ENCODE data around the gene COA3.

The COA3 gene

GRCh38 chr17:42781639-42782165, 16.8 kb downstream of the COA3 start:
- CTCF ChIA-PET = interaction anchor here (1.7 to 2.4 kb wide), 2 partner anchors 28 to 39 kb away, joined by 3 to 9 read pairs; no protein-coding TSS in a partner anchor
- no peak for TF ChIP-seq CTCF (IDR thresholded peaks at IDR 0.05; ENCODE audit: control extremely low read depth, extremely low read depth, low read depth, missing control alignments)
- POLR2A ChIA-PET = no interaction called here
- DNase-seq (ENCODE audit: extremely low spot score) = no peak

GRCh38 chr17:42780851-42781638, 17.5 kb downstream of the COA3 start:
- ChIA-PET CTCF (interaction anchor here (1.1 to 2.4 kb wide), 3 partner anchors 28 to 43 kb away, joined by 3 to 9 read pairs (median 3); partner anchors contain the start of gene BECN1), POLR2A (no interaction called here)
- no peak for TF ChIP-seq CTCF (IDR thresholded peaks at IDR 0.05; ENCODE audit: control extremely low read depth, extremely low read depth, low read depth, missing control alignments)
- no peak for DNase-seq (ENCODE audit: extremely low spot score)

GRCh38 chr17:42779936-42780850, 18.3 kb downstream of the COA3 start, which contains the start of gene WNK4:
TSS of gene WNK4 (plus strand) at chr17:42780610. CDS start at chr17:42780699, 89 bp downstream.
- no peak for TF ChIP-seq CTCF (IDR thresholded peaks at IDR 0.05; ENCODE audit: control extremely low read depth, extremely low read depth, low read depth, missing control alignments)
- DNase-seq (ENCODE audit: extremely low spot score) = no peak
- CTCF ChIA-PET = interaction anchor here (0.8 to 2.4 kb wide), 4 partner anchors 17 to 44 kb away, joined by 3 to 9 read pairs (median 3); partner anchors contain the start of gene BECN1
- POLR2A ChIA-PET = no interaction called here

- DNase-seq (ENCODE audit: extremely low spot score) = no peak
Observed at GRCh38 chr17:42779304-42779935, 19.1 kb downstream of the COA3 start.

GRCh38 chr17:42778570-42778969, 19.9 kb downstream of the COA3 start:
- POLR2A ChIA-PET = no interaction called here
- no peak for DNase-seq (ENCODE audit: extremely low spot score)
- CTCF ChIA-PET = interaction anchor here (1.1 to 2.1 kb wide), 4 partner anchors 9 to 200 kb away, joined by 3 to 6 read pairs (median 4); partner anchors contain the start of gene RAMP2
- no peak for TF ChIP-seq CTCF (IDR thresholded peaks at IDR 0.05; ENCODE audit: control extremely low read depth, extremely low read depth, low read depth, missing control alignments)

More at GRCh38 chr17:42779304-42779935, 19.1 kb downstream of the COA3 start:
- ChIA-PET CTCF (interaction anchor here (0.8 to 2.4 kb wide), 2 partner anchors 16 to 41 kb away, joined by 3 to 9 read pairs; no protein-coding TSS in a partner anchor), POLR2A (no interaction called here)
- no peak for TF ChIP-seq CTCF (IDR thresholded peaks at IDR 0.05; ENCODE audit: control extremely low read depth, extremely low read depth, low read depth, missing control alignments)

Data from GM10248 (cell line).